Fibroblast of lung (primary cell): Measurements from ENCODE around the gene IGFLR1. TPM values are rescaled to one million over a fixed set of nuclear protein-coding genes. Genes with fewer than 3 reads are reported as not detected.

ENCODE experiments used
- DNase-seq, 2 donors: peaks; one replicate each; pipeline versions ENCODE4 v3.0.0 to v3.0.0-alpha.2; 2010; ENCODE audit warnings: low read depth in 2 of 2
- H2AFZ ChIP-seq: 2 replicates; pipeline ENCODE4 v1.5.1; 2012; ENCODE audit warnings: low read length, control low read depth, inconsistent platforms
- H3K27ac ChIP-seq: 2 replicates; pipeline ENCODE4 v1.5.1; 2011; ENCODE audit warnings: low read length, control low read depth; ENCODE audit not compliant: insufficient read depth
- H3K27me3 ChIP-seq: 2 replicates; pipeline ENCODE4 v1.5.1; 2011; ENCODE audit warnings: mild to moderate bottlenecking, low read length; ENCODE audit not compliant: control insufficient read depth, insufficient read depth
- H3K36me3 ChIP-seq: 2 replicates; pipeline ENCODE4 v1.5.1; 2011; ENCODE audit warnings: low read length; ENCODE audit not compliant: control insufficient read depth, insufficient read depth
- H3K4me1 ChIP-seq: 2 replicates; pipeline ENCODE4 v1.5.1; 2011; ENCODE audit warnings: low read length; ENCODE audit not compliant: control insufficient read depth, insufficient read depth; ENCODE audit errors: extremely low read depth
- H3K4me2 ChIP-seq: 2 replicates; pipeline ENCODE4 v1.5.1; 2011; ENCODE audit warnings: low read length, control low read depth; ENCODE audit not compliant: insufficient read depth; ENCODE audit errors: extremely low read depth
- H3K4me3 ChIP-seq, 4 experiments: fragments of 200-600 bp in 1 of 4; sonication (generic) in 1 of 4; replicated peaks in 1 of 4; 2 replicates each; pipeline ENCODE4 v1.5.1; 2011 to 2016; ENCODE audit warnings: low read length in 4 of 4, low read depth in 3 of 4, mild to moderate bottlenecking in 3 of 4, control low read depth in 2 of 4, inconsistent platforms in 1 of 4, mixed read lengths in 1 of 4; ENCODE audit not compliant: insufficient read depth in 1 of 4; ENCODE audit errors: control extremely low read depth in 1 of 4
- H3K79me2 ChIP-seq: 2 replicates; pipeline ENCODE4 v1.5.1; 2012; ENCODE audit warnings: mild to moderate bottlenecking, low read length, inconsistent platforms; ENCODE audit not compliant: control insufficient read depth, insufficient read depth
- H3K9ac ChIP-seq: 2 replicates; pipeline ENCODE4 v1.5.1; 2011; ENCODE audit warnings: mild to moderate bottlenecking, low read length, control low read depth; ENCODE audit not compliant: insufficient read depth
- H3K9me3 ChIP-seq: 2 replicates; pipeline ENCODE4 v1.5.1; 2012; ENCODE audit warnings: low read depth, low read length; ENCODE audit not compliant: control insufficient read depth, insufficient read depth
- H4K20me1 ChIP-seq: 2 replicates; pipeline ENCODE4 v1.5.1; 2011; ENCODE audit warnings: low read length; ENCODE audit not compliant: control insufficient read depth, insufficient read depth; ENCODE audit errors: extremely low read depth
- CTCF ChIP-seq, 2 donors: IDR thresholded peaks in 1 of 2; conservative IDR thresholded peaks in 1 of 2; 1 replicate in 1 of 2; 2 replicates in 1 of 2; pipeline ENCODE4 v1.5.1; 2011 to 2012; ENCODE audit warnings: low read length in 2 of 2, control low read depth in 1 of 2, inconsistent platforms in 1 of 2, low read depth in 1 of 2, mild to moderate bottlenecking in 1 of 2
- EZH2 ChIP-seq: IDR thresholded peaks from 2 replicates; pipeline ENCODE4 v1.5.1; 2012; ENCODE audit warnings: low read length, control low read depth, mild to moderate bottlenecking; ENCODE audit errors: missing control alignments
- polyA plus RNA-seq, 2 donors: library from polyadenylated mRNA; depleted of rRNA in 1 of 2; stranded (reverse) in 1 of 2; unstranded in 1 of 2; fragments of >200 nt; gene quantifications; 2 replicates each; pipeline ENCODE4 v1.2.1, GENCODE V29; 2011 to 2012; ENCODE audit warnings: missing spikeins in 1 of 2
- total RNA-seq: library from RNA; depleted of rRNA; stranded (reverse); fragments of >200 nt; gene quantifications from 2 replicates; pipeline ENCODE4 v1.2.1, GENCODE V29; 2014

Gene IGFLR1
- total and polyA plus RNA-seq, 2 donors (not counting 1 experiment from before 2014, with no cell fraction given): 0.17 to 0.75 TPM

- Histone ChIP-seq H3K9me3 (no peaks in the 10 kb centered on the region), H3K9ac (no peak overlapping the region), H3K4me3 (no peak overlapping the region), H3K27me3 (no peaks in the 10 kb centered on the region), H3K4me2 (no peak overlapping the region), H2AFZ (no peak overlapping the region), H3K36me3 (peaks cover 51% of the 10 kb centered on the region), H3K79me2 (peaks cover 28% of the 10 kb centered on the region), H3K4me1 (peaks cover 6% of the 10 kb centered on the region), H3K27ac (no peak overlapping the region), H4K20me1 (no peaks in the 10 kb centered on the region)
- DNase-seq: no peak
- TF ChIP-seq CTCF (conservative IDR thresholded peaks at IDR 0.05 in 1 of 2, IDR thresholded peaks at IDR 0.05 in 1 of 2; ENCODE audit: low read depth in 1 of 2, low read length in 2 of 2) (no peak), EZH2 (no peak)
Measured at GRCh38 chr19:35723671-35724070, 18.6 kb downstream of the IGFLR1 start.

DNA sequence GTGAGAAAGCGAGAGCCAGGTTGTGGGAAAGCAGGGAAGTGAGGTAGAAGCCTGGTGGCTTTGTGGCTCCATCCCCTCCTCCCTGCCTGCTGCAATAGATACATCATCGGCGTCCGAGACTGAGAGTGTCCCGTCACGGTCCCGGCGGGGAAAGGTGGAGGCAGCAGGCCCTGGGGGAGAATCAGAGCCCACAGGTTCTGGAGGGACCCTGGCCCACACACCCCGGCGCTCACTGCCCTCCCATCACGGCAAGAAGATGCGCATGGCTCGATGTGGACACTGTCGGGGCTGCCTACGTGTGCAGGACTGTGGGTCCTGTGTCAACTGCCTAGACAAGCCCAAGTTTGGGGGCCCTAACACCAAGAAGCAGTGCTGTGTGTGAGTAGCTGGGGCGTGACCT lies 19.4 kb downstream of the IGFLR1 start:
- peaks cover 6% of the 10 kb centered on the region for H3K4me1 ChIP-seq

GRCh38 chr19:35722461-35722860 lies 19.8 kb downstream of the IGFLR1 start:
- TF ChIP-seq EZH2: no peak
- no peak for TF ChIP-seq CTCF (conservative IDR thresholded peaks at IDR 0.05 in 1 of 2, IDR thresholded peaks at IDR 0.05 in 1 of 2; ENCODE audit: low read depth in 1 of 2, low read length in 2 of 2)
- peaks cover 46% of the 10 kb centered on the region for H3K36me3 ChIP-seq

More for the DNA sequence above, 19.4 kb downstream of the IGFLR1 start:
- no peak for TF ChIP-seq EZH2
- TF ChIP-seq CTCF (conservative IDR thresholded peaks at IDR 0.05 in 1 of 2, IDR thresholded peaks at IDR 0.05 in 1 of 2; ENCODE audit: low read depth in 1 of 2, low read length in 2 of 2): no peak
- Histone ChIP-seq H3K9ac (no peak overlapping the region), H3K9me3 (no peaks in the 10 kb centered on the region), H3K4me3 (no peak overlapping the region), H3K4me2 (no peak overlapping the region), H4K20me1 (no peaks in the 10 kb centered on the region), H3K27ac (no peak overlapping the region), H3K36me3 (peaks cover 49% of the 10 kb centered on the region), H2AFZ (no peak overlapping the region), H3K79me2 (peaks cover 33% of the 10 kb centered on the region), H3K27me3 (no peaks in the 10 kb centered on the region)
- DNase-seq: no peak

More at GRCh38 chr19:35722461-35722860, 19.8 kb downstream of the IGFLR1 start:
- Histone ChIP-seq H3K9ac (no peak overlapping the region), H4K20me1 (no peaks in the 10 kb centered on the region), H3K4me1 (peaks cover 6% of the 10 kb centered on the region), H3K4me3 (no peak overlapping the region), H3K9me3 (no peaks in the 10 kb centered on the region), H3K27ac (no peak overlapping the region), H3K27me3 (no peaks in the 10 kb centered on the region), H3K79me2 (peaks cover 33% of the 10 kb centered on the region), H3K4me2 (no peak overlapping the region), H2AFZ (no peak overlapping the region)
- no peak for DNase-seq
